Neural cell (in vitro differentiated cells): ENCODE results near the gene RPL22. TPM values are rescaled to one million over a fixed set of nuclear protein-coding genes. Genes with fewer than 3 reads are reported as not detected.

Experiments
- H2AFZ ChIP-seq: fragments of 200-600, 300-800 bp; sonication (generic), shearing (Covaris generic); 2 replicates; pipeline ENCODE4 v1.6.0; 2014; ENCODE audit warnings: low read depth, mild to moderate bottlenecking, antibody characterized with exemption, low read length, moderate library complexity
- H3F3A ChIP-seq: fragments of 200-600 bp; shearing (Covaris generic); 2 replicates; pipeline ENCODE4 v1.6.1; 2016; ENCODE audit warnings: mild to moderate bottlenecking, moderate library complexity, mixed read lengths, antibody characterized with exemption, low read length; ENCODE audit not compliant: insufficient read depth, poor library complexity, severe bottlenecking
- H3K27ac ChIP-seq: fragments of 200-600, 300-800 bp; sonication (generic), shearing (Covaris generic); 2 replicates; pipeline ENCODE4 v1.5.1; 2014; ENCODE audit warnings: mild to moderate bottlenecking, low read length, moderate library complexity
- H3K27me3 ChIP-seq: fragments of 300-800, 200-600 bp; sonication (generic), shearing (Covaris generic); 2 replicates; pipeline ENCODE4 v1.6.0; 2014; ENCODE audit warnings: mild to moderate bottlenecking, low read depth, low read length, moderate library complexity; ENCODE audit not compliant: insufficient read depth
- H3K36me3 ChIP-seq: fragments of 300-800, 200-600 bp; sonication (generic), shearing (Covaris generic); 2 replicates; pipeline ENCODE4 v1.5.1; 2014; ENCODE audit warnings: mild to moderate bottlenecking, antibody characterized with exemption, low read length, moderate library complexity; ENCODE audit not compliant: insufficient read depth
- H3K4me2 ChIP-seq: fragments of 300-800, 200-600 bp; sonication (generic), shearing (Covaris generic); 2 replicates; pipeline ENCODE4 v1.6.0; 2014; ENCODE audit warnings: mild to moderate bottlenecking, low read length
- H3K4me3 ChIP-seq: fragments of 300-800, 200-600 bp; sonication (generic), shearing (Covaris generic); 2 replicates; pipeline ENCODE4 v1.5.1; 2014; ENCODE audit warnings: mild to moderate bottlenecking, low read length, moderate library complexity
- H3K79me2 ChIP-seq: fragments of 200-600 bp; shearing (Covaris generic); replicated peaks from 2 replicates; pipeline ENCODE4 v1.6.0; 2014; ENCODE audit warnings: mild to moderate bottlenecking, low read length, moderate library complexity; ENCODE audit not compliant: insufficient read depth
- H3K9ac ChIP-seq: fragments of 300-800, 200-600 bp; sonication (generic), shearing (Covaris generic); 2 replicates; pipeline ENCODE4 v1.6.1; 2016; ENCODE audit warnings: mild to moderate bottlenecking, low read length, mixed read lengths
- H3K9me2 ChIP-seq: fragments of 200-600 bp; shearing (Covaris generic); 2 replicates; pipeline ENCODE4 v1.6.1; 2016; ENCODE audit warnings: mild to moderate bottlenecking, low read length, mixed read lengths; ENCODE audit not compliant: insufficient read depth
- H3K9me3 ChIP-seq: fragments of 200-600, 300-800 bp; sonication (generic), shearing (Covaris generic); 2 replicates; pipeline ENCODE4 v1.6.1; 2016; ENCODE audit warnings: mild to moderate bottlenecking, mixed run types, low read length, moderate library complexity, mixed read lengths
- H4K20me1 ChIP-seq: fragments of 200-600 bp; shearing (Covaris generic); 2 replicates; pipeline ENCODE4 v1.6.1; 2016; ENCODE audit warnings: mild to moderate bottlenecking, mixed run types; ENCODE audit not compliant: insufficient read depth
- EP300 ChIP-seq: fragments of 450-650 bp; conservative IDR thresholded peaks from 2 replicates; pipeline ENCODE4 v1.6.1; 2014; ENCODE audit warnings: antibody characterized with exemption, mild to moderate bottlenecking, moderate library complexity; ENCODE audit not compliant: poor library complexity, severe bottlenecking
- EZH2 ChIP-seq: fragments of 200-600, 300-800 bp; shearing (Covaris generic), sonication (generic); IDR thresholded peaks from 2 replicates; pipeline ENCODE4 v1.6.1; 2014; ENCODE audit warnings: antibody characterized with exemption, low read length, borderline replicate concordance, mild to moderate bottlenecking; ENCODE audit not compliant: insufficient read depth, poor library complexity, severe bottlenecking
- MXI1 ChIP-seq: fragments of 450-650 bp; conservative IDR thresholded peaks from 2 replicates; pipeline ENCODE4 v1.6.1; 2014; ENCODE audit warnings: antibody characterized with exemption, mild to moderate bottlenecking; ENCODE audit not compliant: poor library complexity, severe bottlenecking
- POLR2AphosphoS5 ChIP-seq: IDR thresholded peaks from 2 replicates; pipeline ENCODE4 v1.6.1; 2012
- RAD21 ChIP-seq: fragments of 450-650 bp; conservative IDR thresholded peaks from 2 replicates; pipeline ENCODE4 v1.6.1; 2014; ENCODE audit warnings: antibody characterized with exemption, mild to moderate bottlenecking, moderate library complexity
- SMC3 ChIP-seq: fragments of 450-650 bp; conservative IDR thresholded peaks from 2 replicates; pipeline ENCODE4 v1.6.1; 2014; ENCODE audit warnings: antibody characterized with exemption, mild to moderate bottlenecking, moderate library complexity; ENCODE audit not compliant: poor library complexity
- TAF1 ChIP-seq: IDR thresholded peaks from 2 replicates; pipeline ENCODE4 v1.6.1; 2012; ENCODE audit warnings: low read depth
- polyA plus RNA-seq: library from polyadenylated mRNA; depleted of rRNA; stranded (reverse); fragments of >200 nt; gene quantifications from 2 replicates; pipeline ENCODE4 v1.2.3, GENCODE V29; 2014
- TF ChIP-seq, protein P1 (sequence below): fragments of 450-650 bp; IDR thresholded peaks from 2 replicates; pipeline ENCODE4 v1.5.1; 2014; ENCODE audit warnings: antibody characterized with exemption, mild to moderate bottlenecking, moderate library complexity; ENCODE audit not compliant: poor library complexity, severe bottlenecking
- TF ChIP-seq, protein P2 (sequence below): IDR thresholded peaks from 2 replicates; pipeline ENCODE4 v1.6.1; 2012; ENCODE audit warnings: borderline replicate concordance

The RPL22 gene
- polyA plus RNA-seq, 1 donor from 2014 or later = 294 TPM

DNA sequence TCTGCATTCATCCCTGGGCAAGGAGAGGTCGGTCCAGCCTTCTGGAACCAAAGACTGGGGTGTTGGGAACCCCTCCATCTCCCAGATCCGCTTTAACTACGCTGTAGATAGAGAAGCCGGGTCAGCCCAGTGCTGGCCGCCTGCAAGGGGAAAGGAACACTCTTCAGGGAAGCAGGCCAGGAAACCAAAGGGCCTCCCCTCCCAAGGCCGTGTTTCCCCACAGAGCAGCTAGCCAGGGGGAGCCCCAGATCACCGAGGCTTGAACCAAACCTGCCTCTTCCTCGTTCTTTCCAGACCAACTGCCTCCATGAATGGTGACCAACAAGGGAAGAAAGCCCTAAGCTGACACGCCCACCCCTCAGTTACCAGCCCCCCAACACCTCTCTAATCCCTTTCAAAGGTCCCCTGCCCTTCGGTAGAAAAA, 18.0 kb downstream of the RPL22 start:
- TF ChIP-seq, protein P1, sequence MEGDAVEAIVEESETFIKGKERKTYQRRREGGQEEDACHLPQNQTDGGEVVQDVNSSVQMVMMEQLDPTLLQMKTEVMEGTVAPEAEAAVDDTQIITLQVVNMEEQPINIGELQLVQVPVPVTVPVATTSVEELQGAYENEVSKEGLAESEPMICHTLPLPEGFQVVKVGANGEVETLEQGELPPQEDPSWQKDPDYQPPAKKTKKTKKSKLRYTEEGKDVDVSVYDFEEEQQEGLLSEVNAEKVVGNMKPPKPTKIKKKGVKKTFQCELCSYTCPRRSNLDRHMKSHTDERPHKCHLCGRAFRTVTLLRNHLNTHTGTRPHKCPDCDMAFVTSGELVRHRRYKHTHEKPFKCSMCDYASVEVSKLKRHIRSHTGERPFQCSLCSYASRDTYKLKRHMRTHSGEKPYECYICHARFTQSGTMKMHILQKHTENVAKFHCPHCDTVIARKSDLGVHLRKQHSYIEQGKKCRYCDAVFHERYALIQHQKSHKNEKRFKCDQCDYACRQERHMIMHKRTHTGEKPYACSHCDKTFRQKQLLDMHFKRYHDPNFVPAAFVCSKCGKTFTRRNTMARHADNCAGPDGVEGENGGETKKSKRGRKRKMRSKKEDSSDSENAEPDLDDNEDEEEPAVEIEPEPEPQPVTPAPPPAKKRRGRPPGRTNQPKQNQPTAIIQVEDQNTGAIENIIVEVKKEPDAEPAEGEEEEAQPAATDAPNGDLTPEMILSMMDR = no peak
- TF ChIP-seq SMC3 (no peak), EZH2 (no peak), EP300 (no peak), RAD21 (no peak), MXI1 (no peak), TAF1 (no peak), POLR2AphosphoS5 (no peak)
- TF ChIP-seq, protein P2, sequence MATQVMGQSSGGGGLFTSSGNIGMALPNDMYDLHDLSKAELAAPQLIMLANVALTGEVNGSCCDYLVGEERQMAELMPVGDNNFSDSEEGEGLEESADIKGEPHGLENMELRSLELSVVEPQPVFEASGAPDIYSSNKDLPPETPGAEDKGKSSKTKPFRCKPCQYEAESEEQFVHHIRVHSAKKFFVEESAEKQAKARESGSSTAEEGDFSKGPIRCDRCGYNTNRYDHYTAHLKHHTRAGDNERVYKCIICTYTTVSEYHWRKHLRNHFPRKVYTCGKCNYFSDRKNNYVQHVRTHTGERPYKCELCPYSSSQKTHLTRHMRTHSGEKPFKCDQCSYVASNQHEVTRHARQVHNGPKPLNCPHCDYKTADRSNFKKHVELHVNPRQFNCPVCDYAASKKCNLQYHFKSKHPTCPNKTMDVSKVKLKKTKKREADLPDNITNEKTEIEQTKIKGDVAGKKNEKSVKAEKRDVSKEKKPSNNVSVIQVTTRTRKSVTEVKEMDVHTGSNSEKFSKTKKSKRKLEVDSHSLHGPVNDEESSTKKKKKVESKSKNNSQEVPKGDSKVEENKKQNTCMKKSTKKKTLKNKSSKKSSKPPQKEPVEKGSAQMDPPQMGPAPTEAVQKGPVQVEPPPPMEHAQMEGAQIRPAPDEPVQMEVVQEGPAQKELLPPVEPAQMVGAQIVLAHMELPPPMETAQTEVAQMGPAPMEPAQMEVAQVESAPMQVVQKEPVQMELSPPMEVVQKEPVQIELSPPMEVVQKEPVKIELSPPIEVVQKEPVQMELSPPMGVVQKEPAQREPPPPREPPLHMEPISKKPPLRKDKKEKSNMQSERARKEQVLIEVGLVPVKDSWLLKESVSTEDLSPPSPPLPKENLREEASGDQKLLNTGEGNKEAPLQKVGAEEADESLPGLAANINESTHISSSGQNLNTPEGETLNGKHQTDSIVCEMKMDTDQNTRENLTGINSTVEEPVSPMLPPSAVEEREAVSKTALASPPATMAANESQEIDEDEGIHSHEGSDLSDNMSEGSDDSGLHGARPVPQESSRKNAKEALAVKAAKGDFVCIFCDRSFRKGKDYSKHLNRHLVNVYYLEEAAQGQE = no peak
- H3K9me3 ChIP-seq = no peaks in the 10 kb centered on the region
- H3K27ac ChIP-seq = no peak overlapping the region
- H3K4me3 ChIP-seq = no peak overlapping the region
- H3K79me2 ChIP-seq = no peaks in the 10 kb centered on the region
- no peaks in the 10 kb centered on the region for H3K9me2 ChIP-seq
- no peak overlapping the region for H3K9ac ChIP-seq
- no peaks in the 10 kb centered on the region for H3K36me3 ChIP-seq
- no peaks in the 10 kb centered on the region for H3F3A ChIP-seq
- H4K20me1 ChIP-seq = no peaks in the 10 kb centered on the region
- H3K27me3 ChIP-seq = peaks cover 50% of the 10 kb centered on the region
- no peak overlapping the region for H2AFZ ChIP-seq
- H3K4me2 ChIP-seq = no peak overlapping the region

DNA sequence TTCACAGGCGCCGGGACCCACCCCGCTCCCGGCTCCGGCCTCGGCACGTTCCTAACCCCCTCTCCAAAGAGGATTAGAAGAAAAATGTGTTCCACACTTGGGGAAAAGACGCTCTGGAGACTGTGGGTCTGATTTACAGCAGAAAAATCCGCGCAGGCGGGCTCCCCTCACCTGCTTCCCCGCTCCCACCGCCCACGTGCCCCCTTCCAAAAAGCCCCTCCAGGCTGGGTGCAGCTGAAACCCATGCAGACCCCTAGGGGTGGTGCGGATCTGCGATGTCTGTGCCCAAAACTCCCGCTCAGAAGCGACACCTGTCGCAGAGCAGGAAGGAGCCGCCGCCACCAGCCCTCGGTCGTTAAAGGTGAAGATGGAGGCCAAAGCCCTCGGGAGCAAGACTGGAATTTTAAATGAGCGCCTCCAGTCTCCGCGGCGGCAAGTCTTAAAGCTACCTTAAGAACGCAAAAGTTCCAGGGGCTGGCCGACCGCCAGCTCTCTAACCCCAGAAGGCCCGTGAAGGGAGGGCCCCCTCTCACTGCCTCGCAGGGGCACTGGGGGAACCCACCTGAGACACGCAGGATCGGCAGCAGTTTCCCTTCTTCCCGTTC, 18.6 kb downstream of the RPL22 start:
- H2AFZ ChIP-seq = no peak overlapping the region
- H3K4me3 ChIP-seq = peak overlapping the region; percentile 41
- H3K9me2 ChIP-seq = no peaks in the 10 kb centered on the region
- no peak for TF ChIP-seq RAD21
- no peak for TF ChIP-seq EZH2
- TF ChIP-seq, protein P1 = no peak
- no peak for TF ChIP-seq SMC3
- TF ChIP-seq, protein P2 = no peak
- no peak overlapping the region for H3K9ac ChIP-seq
- H3K79me2 ChIP-seq = no peaks in the 10 kb centered on the region
- H3K27me3 ChIP-seq = peaks cover 55% of the 10 kb centered on the region
- no peaks in the 10 kb centered on the region for H4K20me1 ChIP-seq
- H3K4me2 ChIP-seq = no peak overlapping the region
- no peaks in the 10 kb centered on the region for H3K9me3 ChIP-seq
- no peaks in the 10 kb centered on the region for H3K36me3 ChIP-seq
- no peaks in the 10 kb centered on the region for H3F3A ChIP-seq
- no peak overlapping the region for H3K27ac ChIP-seq
